Measurements from ENCODE around the gene KIAA0513. TPM values are rescaled to one million over a fixed set of nuclear protein-coding genes. Genes with fewer than 3 reads are reported as not detected.

Gene KIAA0513
- total and polyA plus RNA-seq, 2 of the 13 experiments (the other 11 are each of a cell fraction or from before 2014, with no cell fraction given): 1.8 TPM

- TF ChIP-seq IRX3 (CRISPR knock-in tag; IDR thresholded peaks at IDR 0.05; ENCODE audit: borderline replicate concordance, low read depth) (peak; percentile 66; the same call in 1 of the 2 replicates), ZFP36L2 (CRISPR knock-in tag; IDR thresholded peaks at IDR 0.05) (no peak), ARID3A (IDR thresholded peaks at IDR 0.05; ENCODE audit: low read depth, low read length) (no peak), PRDM10 (CRISPR knock-in tag; IDR thresholded peaks at IDR 0.05; ENCODE audit: low read depth) (peak; percentile 63; the same call in 1 of the 2 replicates), MAZ (IDR thresholded peaks at IDR 0.05; ENCODE audit: borderline replicate concordance, low read depth, low read length) (no peak), MAZ (CRISPR knock-in tag; IDR thresholded peaks at IDR 0.05; ENCODE audit: low read depth) (peak; percentile 75; the same call in 1 of the 2 replicates), ZNF326 (CRISPR knock-in tag; IDR thresholded peaks at IDR 0.05; ENCODE audit: borderline replicate concordance) (no peak), NRL (CRISPR knock-in tag; IDR thresholded peaks at IDR 0.05; ENCODE audit: borderline replicate concordance) (peak; percentile 66), ZNF282 (IDR thresholded peaks at IDR 0.05; ENCODE audit: partially characterized antibody) (no peak), ZNF737 (CRISPR knock-in tag; IDR thresholded peaks at IDR 0.05; ENCODE audit: borderline replicate concordance) (no peak), NFYC (CRISPR knock-in tag; IDR thresholded peaks at IDR 0.05) (no peak), WIZ (CRISPR knock-in tag; IDR thresholded peaks at IDR 0.05) (peak; percentile 60; the same call in 1 of the 2 replicates), JUND (CRISPR knock-in tag; IDR thresholded peaks at IDR 0.05) (peak; percentile 46), ZFP41 (CRISPR knock-in tag; IDR thresholded peaks at IDR 0.05; ENCODE audit: borderline replicate concordance) (no peak; the same call in 1 of the 2 replicates), ZNF720 (CRISPR knock-in tag; IDR thresholded peaks at IDR 0.05) (no peak), PHF5A (CRISPR knock-in tag; IDR thresholded peaks at IDR 0.05; ENCODE audit: low read depth, unreplicated experiment) (peak; percentile 59), ZNF629 (CRISPR knock-in tag; conservative IDR thresholded peaks at IDR 0.05) (peak; percentile 52; the same call in 1 of the 2 replicates), ISL2 (CRISPR knock-in tag; IDR thresholded peaks at IDR 0.05) (peak; percentile 77), ZNF33A (CRISPR knock-in tag; IDR thresholded peaks at IDR 0.05; ENCODE audit: borderline replicate concordance) (no peak), NONO (IDR thresholded peaks at IDR 0.05) (no peak), NONO (CRISPR knock-in tag; conservative IDR thresholded peaks at IDR 0.05) (peak; percentile 74), ZNF530 (CRISPR knock-in tag; IDR thresholded peaks at IDR 0.05; ENCODE audit: low read depth) (no peak; the same call in 1 of the 2 replicates), AGO2 (optimal IDR thresholded peaks at IDR 0.05; ENCODE audit: low read depth, low read length) (peak; percentile 28), CEBPB (IDR thresholded peaks at IDR 0.05; ENCODE audit: borderline replicate concordance, low read depth, low read length) (no peak), HOXA7 (CRISPR knock-in tag; IDR thresholded peaks at IDR 0.05) (no peak), ZKSCAN8 (CRISPR knock-in tag; IDR thresholded peaks at IDR 0.05; ENCODE audit: borderline replicate concordance) (peak; percentile 71; the same call in 1 of the 2 replicates)
These were observed 16.4 kb upstream of the KIAA0513 start, which contains the start of gene ZDHHC7 (continued) for GRCh38 chr16:85010931-85011845.

Measured in HepG2 (cell line).